Transverse colon (tissue), 4 donors: ENCODE measurements around the gene CLIP1. TPM values are rescaled to one million over a fixed set of nuclear protein-coding genes. Genes with fewer than 3 reads are reported as not detected.
A peak's percentile ranks its signal among the peaks of the same experiment; 100 is the strongest.

ENCODE experiments used
- DNase-seq: peaks from one replicate; pipeline ENCODE4 v3.0.0-alpha.2; 2019
- H3K27ac ChIP-seq, 4 donors: fragments of 200-600 bp; sonication (generic); 2 replicates each; pipeline ENCODE4 v1.5.1; 2016 to 2018; ENCODE audit warnings: inconsistent platforms in 4 of 4
- H3K27me3 ChIP-seq: fragments of 200-600 bp; sonication (generic); 2 replicates; pipeline ENCODE4 v1.5.1; 2017; ENCODE audit warnings: inconsistent platforms
- H3K36me3 ChIP-seq, 4 donors: fragments of 200-600 bp; sonication (generic); 2 replicates each; pipeline ENCODE4 v1.5.1; 2017 to 2019; ENCODE audit warnings: inconsistent platforms in 4 of 4
- H3K4me1 ChIP-seq, 4 donors: fragments of 200-600 bp; sonication (generic); 2 replicates each; pipeline ENCODE4 v1.5.1; 2017 to 2020; ENCODE audit warnings: inconsistent platforms in 4 of 4
- H3K4me3 ChIP-seq, 4 donors: fragments of 200-600 bp; sonication (generic); 1 replicate in 1 of 4; 2 replicates in 3 of 4; pipeline versions ENCODE4 v1.5.1 to v1.6.1; 2017 to 2019; ENCODE audit warnings: inconsistent platforms in 4 of 4
- H3K9me3 ChIP-seq, 2 donors: fragments of 200-600 bp; sonication (generic); 2 replicates each; pipeline ENCODE4 v1.5.1; 2017 to 2019; ENCODE audit warnings: inconsistent platforms in 2 of 2
- EP300 ChIP-seq: sonication (generic); formaldehyde crosslinking; IDR thresholded peaks from one replicate; pipeline ENCODE4 v1.6.1; 2017; ENCODE audit warnings: antibody characterized with exemption, low read depth
- POLR2A ChIP-seq: fragments of 450-650 bp; IDR thresholded peaks from one replicate; pipeline ENCODE4 v1.6.1; 2016; ENCODE audit warnings: antibody characterized with exemption, mild to moderate bottlenecking, moderate library complexity
- POLR2AphosphoS5 ChIP-seq, 3 donors: sonication (generic); formaldehyde crosslinking; IDR thresholded peaks; one replicate each; pipeline ENCODE4 v1.6.1; 2016; ENCODE audit warnings: antibody characterized with exemption in 3 of 3
- WGBS, 2 donors: methylation state at CpG; one replicate each; pipeline ENCODE4 v1.1.5; 2018; ENCODE audit warnings: low coverage in 1 of 2; 5-methylcytosine and 5-hydroxymethylcytosine counted together
- in situ Hi-C, 4 donors: fragments of 200-750 bp; cut with MboI; loops; one replicate each; pipeline versions ENCODE4 v1.15.0 to v1.15.1; 2017; ENCODE audit warnings: low sequenced_read_pairs in 3 of 4, low pct_ligation_motif_present in 1 of 4, low pct_unique_long_range_greater_than_20kb in 1 of 4
- intact Hi-C: fragments of 100-400 bp; cut with DNase I; formaldehyde crosslinking; loops from one replicate; pipeline ENCODE4 v1.15.1; 2023; ENCODE audit warnings: low total_unique reads
- total RNA-seq, 4 donors: library from RNA; depleted of rRNA; stranded (reverse); fragments of >200 nt; gene quantifications; one replicate each; pipeline ENCODE4 v1.1.0, GENCODE V29; 2016
- TF ChIP-seq, protein P1 (sequence below), 5 experiments: fragments of 200-600 bp in 3 of 5; fragments of 450-650 bp in 2 of 5; sonication (generic) in 3 of 5; IDR thresholded peaks; 1 replicate in 2 of 5; 2 replicates in 3 of 5; pipeline ENCODE4 v1.5.1; 2016 to 2017; ENCODE audit warnings: antibody characterized with exemption in 5 of 5, inconsistent platforms in 3 of 5, mild to moderate bottlenecking in 2 of 5, moderate library complexity in 1 of 5

Gene CLIP1
- total RNA-seq, 4 donors from 2014 or later = 49.2 to 111 (median 88.6) TPM

DNA sequence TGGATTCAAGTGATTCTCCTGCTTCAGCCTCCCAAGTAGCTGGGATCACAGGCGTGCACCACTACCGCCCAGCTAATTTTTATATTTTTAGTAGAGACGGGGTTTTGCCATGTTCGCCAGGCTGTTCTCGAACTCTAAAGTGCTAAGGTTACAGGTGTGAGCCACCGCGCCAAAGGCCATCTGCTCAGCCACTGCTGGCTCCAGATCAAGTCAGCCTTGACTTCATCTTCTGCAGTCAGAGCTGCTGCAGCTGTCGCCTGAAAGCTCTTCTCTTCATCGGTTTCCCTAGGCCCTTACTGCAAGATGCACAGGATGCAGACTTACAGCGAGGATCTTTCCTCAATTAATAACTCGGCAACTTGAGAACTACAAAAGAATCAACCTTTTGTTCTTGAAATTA is 66.8 kb downstream of the CLIP1 start:
- H3K27me3 ChIP-seq = no peaks in the 10 kb centered on the region
- in situ Hi-C loops = no loop called here
- intact Hi-C loops = no loop called here
- DNase-seq = no peak
- WGBS, 2 donors = 62 to 83% methylated on average over 4 to 11 of the region's 11 CpGs
- no peak overlapping the region for H3K27ac ChIP-seq
- no peaks in the 10 kb centered on the region for H3K9me3 ChIP-seq
- peaks cover 0 to 47% (median 17%) of the 10 kb centered on the region in 4 donors for H3K36me3 ChIP-seq
- H3K4me3 ChIP-seq = no peak overlapping the region
- no peaks in the 10 kb centered on the region for H3K4me1 ChIP-seq
- TF ChIP-seq EP300 = no peak
- TF ChIP-seq POLR2AphosphoS5 (IDR thresholded peaks at IDR 0.05) = no peak
- TF ChIP-seq, protein P1, sequence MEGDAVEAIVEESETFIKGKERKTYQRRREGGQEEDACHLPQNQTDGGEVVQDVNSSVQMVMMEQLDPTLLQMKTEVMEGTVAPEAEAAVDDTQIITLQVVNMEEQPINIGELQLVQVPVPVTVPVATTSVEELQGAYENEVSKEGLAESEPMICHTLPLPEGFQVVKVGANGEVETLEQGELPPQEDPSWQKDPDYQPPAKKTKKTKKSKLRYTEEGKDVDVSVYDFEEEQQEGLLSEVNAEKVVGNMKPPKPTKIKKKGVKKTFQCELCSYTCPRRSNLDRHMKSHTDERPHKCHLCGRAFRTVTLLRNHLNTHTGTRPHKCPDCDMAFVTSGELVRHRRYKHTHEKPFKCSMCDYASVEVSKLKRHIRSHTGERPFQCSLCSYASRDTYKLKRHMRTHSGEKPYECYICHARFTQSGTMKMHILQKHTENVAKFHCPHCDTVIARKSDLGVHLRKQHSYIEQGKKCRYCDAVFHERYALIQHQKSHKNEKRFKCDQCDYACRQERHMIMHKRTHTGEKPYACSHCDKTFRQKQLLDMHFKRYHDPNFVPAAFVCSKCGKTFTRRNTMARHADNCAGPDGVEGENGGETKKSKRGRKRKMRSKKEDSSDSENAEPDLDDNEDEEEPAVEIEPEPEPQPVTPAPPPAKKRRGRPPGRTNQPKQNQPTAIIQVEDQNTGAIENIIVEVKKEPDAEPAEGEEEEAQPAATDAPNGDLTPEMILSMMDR (IDR thresholded peaks at IDR 0.05) = no peak
- no peak for TF ChIP-seq POLR2A

DNA sequence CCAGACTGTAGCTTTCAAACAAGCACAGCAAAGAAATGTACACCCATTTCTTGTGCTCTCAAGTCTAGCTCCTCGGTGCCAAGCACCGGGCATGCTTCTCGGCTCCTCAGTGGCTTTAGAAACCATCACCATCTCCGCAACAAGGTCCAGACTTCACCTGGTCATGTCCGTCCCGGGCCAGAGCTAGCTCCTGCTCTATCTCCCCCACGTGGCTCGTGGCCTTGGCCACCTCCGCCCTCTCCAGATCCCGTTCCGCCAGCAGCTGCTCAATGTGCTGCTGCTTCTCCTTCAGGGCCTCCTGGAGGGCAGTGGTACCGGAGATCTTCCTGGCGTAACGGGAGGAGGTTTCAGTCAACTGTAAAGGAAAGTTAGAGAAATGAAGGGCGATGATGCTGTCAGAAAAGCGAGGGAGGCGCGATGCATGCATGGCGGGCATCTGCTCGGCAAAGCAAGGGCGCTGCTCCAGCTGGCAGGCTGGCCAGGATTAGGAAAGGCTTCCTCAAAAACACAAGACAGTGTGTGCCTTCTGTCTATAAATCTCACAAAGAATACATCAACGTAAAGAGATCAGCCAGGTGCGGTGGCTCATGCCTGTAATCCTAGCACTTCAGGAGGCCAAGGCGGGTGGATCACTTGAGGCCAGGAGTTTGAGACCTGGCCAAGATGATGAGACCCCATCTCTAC is 67.4 kb downstream of the CLIP1 start:
- TF ChIP-seq POLR2A = no peak
- TF ChIP-seq EP300 = no peak
- TF ChIP-seq, protein P1 (IDR thresholded peaks at IDR 0.05) = no peak
- no peak for TF ChIP-seq POLR2AphosphoS5 (IDR thresholded peaks at IDR 0.05)
- intact Hi-C loops (no loop called here), in situ Hi-C loops (no loop called here)
- no peaks in the 10 kb centered on the region for H3K9me3 ChIP-seq
- H3K36me3 ChIP-seq = peaks cover 0 to 41% (median 14%) of the 10 kb centered on the region in 4 donors
- peaks cover 0 to 2% (median under 1%) of the 10 kb centered on the region in 4 donors for H3K4me1 ChIP-seq
- no peak for DNase-seq
- no peak overlapping the region for H3K4me3 ChIP-seq
- no peaks in the 10 kb centered on the region for H3K27me3 ChIP-seq
- WGBS, 2 donors = 90 to 95% methylated on average over 21 to 24 of the region's 24 CpGs
- H3K27ac ChIP-seq = no peak overlapping the region

DNA sequence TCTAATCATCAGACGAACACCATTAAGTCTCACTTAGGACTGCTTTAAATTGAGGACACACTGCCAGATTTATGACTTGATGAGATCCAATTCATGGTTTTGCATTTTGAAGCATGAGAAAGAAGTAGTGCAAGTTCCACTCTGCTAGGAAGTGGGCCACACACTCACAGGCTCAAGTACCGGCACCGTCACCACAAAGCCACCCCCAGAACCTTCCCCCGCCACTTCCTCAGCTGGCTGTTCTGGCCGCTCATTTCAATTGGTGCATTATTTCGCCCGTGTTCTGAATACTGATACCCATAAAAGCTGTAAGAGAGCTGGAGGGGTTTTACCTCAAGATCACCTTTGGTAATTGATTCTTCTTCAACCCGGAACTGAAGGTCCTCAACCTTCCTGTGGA is 70.1 kb downstream of the CLIP1 start:
- in situ Hi-C loops = no loop called here
- Histone ChIP-seq H3K27ac (no peak overlapping the region), H3K9me3 (no peaks in the 10 kb centered on the region), H3K36me3 (peaks cover 0 to 27% (median 11%) of the 10 kb centered on the region in 4 donors), H3K4me3 (no peak overlapping the region), H3K4me1 (peaks cover 0 to 10% (median 5%) of the 10 kb centered on the region in 4 donors), H3K27me3 (no peaks in the 10 kb centered on the region)
- intact Hi-C loops = no loop called here
- TF ChIP-seq EP300 = no peak
- no peak for TF ChIP-seq POLR2A
- TF ChIP-seq POLR2AphosphoS5 (IDR thresholded peaks at IDR 0.05) = no peak
- TF ChIP-seq, protein P1 (IDR thresholded peaks at IDR 0.05) = no peak
- DNase-seq = no peak
- 81 to 94% methylated on average over 3 to 8 of the region's 8 CpGs for WGBS, 2 donors

GRCh38 chr12:122350141-122350848 is 72.2 kb downstream of the CLIP1 start:
- Histone ChIP-seq H3K9me3 (no peaks in the 10 kb centered on the region), H3K27ac (peak overlapping the region; percentile 13 to 52 (median 24)), H3K27me3 (no peaks in the 10 kb centered on the region), H3K4me3 (no peak overlapping the region), H3K36me3 (peaks cover 0 to 27% (median 11%) of the 10 kb centered on the region in 4 donors), H3K4me1 (peaks cover 0 to 10% (median 5%) of the 10 kb centered on the region in 4 donors)
- TF ChIP-seq, protein P1 (IDR thresholded peaks at IDR 0.05) = peak in 3 of 5 experiments; percentile 11 to 31 (median 22)
- no peak for TF ChIP-seq POLR2A
- in situ Hi-C loops = no loop called here
- DNase-seq = no peak
- intact Hi-C loops = no loop called here
- WGBS, 2 donors = 54 to 80% methylated on average over 1 to 7 of the region's 7 CpGs
